Endodermal cell (in vitro differentiated cells): ENCODE data around the gene C1orf21. TPM values are rescaled to one million over a fixed set of nuclear protein-coding genes. Genes with fewer than 3 reads are reported as not detected.

ENCODE experiments used
- DNase-seq: peaks from one replicate; pipeline ENCODE4 v3.0.0-alpha.2; 2017
- H3K27ac ChIP-seq: 2 replicates; pipeline ENCODE4 v1.5.1; 2013; ENCODE audit warnings: mild to moderate bottlenecking, low read depth, low read length, moderate library complexity
- H3K27me3 ChIP-seq: 2 replicates; pipeline ENCODE4 v1.6.1; 2013; ENCODE audit warnings: mild to moderate bottlenecking, low read length, moderate library complexity; ENCODE audit not compliant: insufficient read depth, control insufficient read depth, poor library complexity, severe bottlenecking
- H3K36me3 ChIP-seq: 2 replicates; pipeline ENCODE4 v1.7.0; 2013; ENCODE audit warnings: mild to moderate bottlenecking, low read length, moderate library complexity; ENCODE audit not compliant: control insufficient read depth, insufficient read depth
- H3K4me1 ChIP-seq: one replicate; pipeline ENCODE4 v1.7.0; 2013; ENCODE audit warnings: low read length; ENCODE audit not compliant: control insufficient read depth, insufficient read depth
- H3K4me3 ChIP-seq: 2 replicates; pipeline ENCODE4 v1.5.1; 2013; ENCODE audit warnings: mild to moderate bottlenecking, low read length, moderate library complexity
- H3K9ac ChIP-seq: 2 replicates; pipeline ENCODE4 v1.6.1; 2013; ENCODE audit warnings: mild to moderate bottlenecking, low read length, moderate library complexity; ENCODE audit not compliant: poor library complexity, severe bottlenecking; ENCODE audit errors: extremely low read depth
- H3K9me3 ChIP-seq: 2 replicates; pipeline ENCODE4 v1.6.1; 2013; ENCODE audit warnings: mild to moderate bottlenecking, low read length, moderate library complexity; ENCODE audit not compliant: control insufficient read depth
- H3K27ac Mint-ChIP-seq: 2 replicates; pipeline ENCODE4 v1.8.0; 2020; ENCODE audit warnings: mixed read lengths
- H3K27me3 Mint-ChIP-seq: 2 replicates; pipeline ENCODE4 v1.8.0; 2021; ENCODE audit warnings: mild to moderate bottlenecking, mixed read lengths; ENCODE audit not compliant: insufficient read depth
- H3K36me3 Mint-ChIP-seq: 2 replicates; pipeline ENCODE4 v1.8.0; 2020; ENCODE audit warnings: low read depth, mixed read lengths
- H3K4me1 Mint-ChIP-seq: 2 replicates; pipeline ENCODE4 v1.8.0; 2020; ENCODE audit warnings: mixed read lengths
- H3K4me3 Mint-ChIP-seq: 2 replicates; pipeline ENCODE4 v1.8.0; 2020; ENCODE audit warnings: mild to moderate bottlenecking, moderate library complexity, mixed read lengths
- H3K9me3 Mint-ChIP-seq: 2 replicates; pipeline ENCODE4 v1.8.0; 2020; ENCODE audit warnings: mild to moderate bottlenecking, mixed read lengths
- WGBS, 2 experiments: methylation state at CpG; one replicate each; pipeline versions ENCODE4 v1.1.5 to v1.1.7; 2013; ENCODE audit warnings: missing lambda C conversion rate in 2 of 2, mixed read lengths in 1 of 2; ENCODE audit not compliant: insufficient coverage in 1 of 2, insufficient read length in 1 of 2; 5-methylcytosine and 5-hydroxymethylcytosine counted together
- total RNA-seq, 2 donors: library from RNA; stranded (reverse); fragmentation: NEBNext Ultra II Directional in 1 of 2; extraction: Animal tissue kit (Norgen Biotek cat#: 25700) in 1 of 2; gene quantifications; 2 replicates in 1 of 2; 3 replicates in 1 of 2; pipeline ENCODE4 v1.2.1, GENCODE V29; 2021
- TF ChIP-seq, protein P1 (sequence below): fragments of 200-600 bp; sonication (generic); conservative IDR thresholded peaks from 2 replicates; pipeline ENCODE4 v1.5.0; 2021; ENCODE audit warnings: antibody characterized with exemption, mild to moderate bottlenecking

The C1orf21 gene
- total RNA-seq, 2 donors from 2014 or later = 9.1 to 10.2 TPM

DNA sequence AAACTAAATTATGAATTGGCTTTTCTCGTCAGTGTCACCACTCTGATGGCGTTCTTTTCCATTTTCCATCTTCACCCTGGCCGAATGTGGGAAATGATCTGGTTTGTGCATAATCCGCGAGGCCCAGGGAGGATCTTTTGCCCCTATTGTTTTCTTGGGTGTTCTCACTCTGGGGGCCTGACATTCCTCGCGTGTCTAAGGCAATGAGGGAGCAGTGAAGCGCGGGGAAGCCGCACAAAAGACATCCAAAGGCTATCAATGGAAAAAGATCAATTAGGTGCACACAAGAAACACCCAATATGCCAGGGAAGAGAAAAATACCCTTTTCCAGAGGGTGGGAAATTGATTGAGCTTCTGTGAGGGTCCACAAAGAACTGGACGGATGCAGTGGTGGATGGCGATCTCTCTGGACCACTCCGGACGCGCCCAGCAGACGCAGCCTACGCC is 941 bp upstream of the C1orf21 start:
- Mint-ChIP-seq H3K4me1 (peaks cover 20% of the 10 kb centered on the region), H3K27ac (no peak overlapping the region), H3K4me3 (peak overlapping the region; percentile 68), H3K9me3 (no peaks in the 10 kb centered on the region), H3K27me3 (peaks cover 86% of the 10 kb centered on the region), H3K36me3 (no peaks in the 10 kb centered on the region)
- no peak for DNase-seq
- 17 to 56% methylated on average over 3 to 17 of the region's 17 CpGs for WGBS, 2 experiments
- H3K9me3 ChIP-seq = no peaks in the 10 kb centered on the region
- H3K4me1 ChIP-seq = no peaks in the 10 kb centered on the region
- H3K27ac ChIP-seq = peak overlapping the region; percentile 59
- TF ChIP-seq, protein P1, sequence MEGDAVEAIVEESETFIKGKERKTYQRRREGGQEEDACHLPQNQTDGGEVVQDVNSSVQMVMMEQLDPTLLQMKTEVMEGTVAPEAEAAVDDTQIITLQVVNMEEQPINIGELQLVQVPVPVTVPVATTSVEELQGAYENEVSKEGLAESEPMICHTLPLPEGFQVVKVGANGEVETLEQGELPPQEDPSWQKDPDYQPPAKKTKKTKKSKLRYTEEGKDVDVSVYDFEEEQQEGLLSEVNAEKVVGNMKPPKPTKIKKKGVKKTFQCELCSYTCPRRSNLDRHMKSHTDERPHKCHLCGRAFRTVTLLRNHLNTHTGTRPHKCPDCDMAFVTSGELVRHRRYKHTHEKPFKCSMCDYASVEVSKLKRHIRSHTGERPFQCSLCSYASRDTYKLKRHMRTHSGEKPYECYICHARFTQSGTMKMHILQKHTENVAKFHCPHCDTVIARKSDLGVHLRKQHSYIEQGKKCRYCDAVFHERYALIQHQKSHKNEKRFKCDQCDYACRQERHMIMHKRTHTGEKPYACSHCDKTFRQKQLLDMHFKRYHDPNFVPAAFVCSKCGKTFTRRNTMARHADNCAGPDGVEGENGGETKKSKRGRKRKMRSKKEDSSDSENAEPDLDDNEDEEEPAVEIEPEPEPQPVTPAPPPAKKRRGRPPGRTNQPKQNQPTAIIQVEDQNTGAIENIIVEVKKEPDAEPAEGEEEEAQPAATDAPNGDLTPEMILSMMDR = no peak
- H3K36me3 ChIP-seq = no peaks in the 10 kb centered on the region
- peak overlapping the region; percentile 89 for H3K4me3 ChIP-seq
- peaks cover 83% of the 10 kb centered on the region for H3K27me3 ChIP-seq
- peak overlapping the region; percentile 48 for H3K9ac ChIP-seq

DNA sequence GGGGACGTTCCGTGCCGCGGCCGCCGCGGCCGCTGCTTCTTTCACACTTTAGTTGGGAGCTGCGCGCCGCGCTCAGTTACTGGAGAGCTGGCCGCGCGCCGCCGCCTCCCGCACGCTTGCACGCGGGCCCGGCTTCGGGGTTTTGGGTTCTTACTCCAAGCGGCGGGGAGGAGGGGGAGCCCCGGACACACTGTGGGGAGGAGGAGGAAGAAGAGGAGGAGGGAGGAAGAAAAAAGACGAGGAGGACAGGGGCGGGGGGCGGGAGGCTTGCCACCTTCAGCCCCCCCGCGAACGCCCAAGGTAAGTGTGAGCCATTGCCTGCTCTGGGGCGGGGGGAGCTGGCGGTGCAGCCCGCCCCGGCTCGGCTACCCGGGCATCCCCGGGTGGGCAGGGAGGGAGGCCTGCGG is 243 bp downstream of the C1orf21 start:
- no peak for DNase-seq
- Histone ChIP-seq H3K4me1 (no peaks in the 10 kb centered on the region), H3K27me3 (peaks cover 74% of the 10 kb centered on the region), H3K9me3 (no peaks in the 10 kb centered on the region), H3K27ac (peak overlapping the region; percentile 37), H3K36me3 (no peaks in the 10 kb centered on the region), H3K4me3 (peak overlapping the region; percentile 89), H3K9ac (peak overlapping the region; percentile 23)
- Mint-ChIP-seq H3K9me3 (no peaks in the 10 kb centered on the region), H3K4me3 (peak overlapping the region; percentile 68), H3K36me3 (no peaks in the 10 kb centered on the region), H3K4me1 (peaks cover 20% of the 10 kb centered on the region), H3K27me3 (peaks cover 84% of the 10 kb centered on the region), H3K27ac (no peak overlapping the region)
- 0% methylated on average over 40 of the region's 40 CpGs; no CpG with 5 or more reads in 1 of the 2 experiments for whole genome bisulfite sequencing, 2 experiments
- TF ChIP-seq, protein P1 = no peak

DNA sequence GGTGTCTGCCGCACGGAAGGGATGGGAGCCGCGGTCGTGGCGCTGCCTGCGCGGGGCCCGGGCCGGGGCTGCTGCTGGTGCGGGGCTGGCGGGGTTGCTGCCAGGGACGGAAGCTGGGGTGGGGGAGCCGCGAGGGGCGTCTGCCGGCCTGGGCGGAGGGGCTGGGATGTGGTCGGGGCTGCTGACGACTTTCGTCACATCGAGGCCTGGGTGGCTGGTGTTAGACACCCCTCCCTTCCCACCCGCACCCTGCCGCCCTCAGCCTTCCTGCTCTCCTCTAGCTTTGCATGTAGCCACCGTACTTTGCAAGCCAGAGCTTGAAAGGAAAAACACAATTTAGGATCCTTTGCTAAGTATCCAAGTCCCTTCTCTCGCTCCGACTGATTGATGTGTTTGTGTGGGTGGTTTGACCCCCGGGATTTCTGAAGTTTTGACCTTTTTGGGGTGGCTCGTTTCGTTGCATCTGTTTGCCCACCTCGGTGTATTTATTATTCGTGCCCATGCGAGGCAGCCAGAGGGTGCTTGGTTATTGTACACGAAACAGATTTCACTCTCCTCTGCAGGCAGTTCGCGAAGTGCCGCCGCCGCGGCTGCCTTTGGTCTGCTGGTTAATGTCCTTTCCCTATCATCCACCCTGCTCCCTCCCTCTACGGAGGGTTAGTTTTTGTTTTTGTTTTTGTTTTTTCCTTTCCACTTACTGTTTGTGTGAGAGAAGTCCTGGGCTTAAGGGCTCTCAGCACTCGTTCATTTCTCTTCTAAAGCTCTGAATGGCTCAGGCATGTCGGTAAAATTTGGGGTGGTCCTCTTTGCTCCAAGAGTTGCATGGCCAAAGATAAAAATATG is 868 bp downstream of the C1orf21 start:
- Mint-ChIP-seq H3K27ac (no peak overlapping the region), H3K4me1 (peaks cover 20% of the 10 kb centered on the region), H3K36me3 (no peaks in the 10 kb centered on the region), H3K4me3 (peak overlapping the region; percentile 68), H3K27me3 (peaks cover 83% of the 10 kb centered on the region), H3K9me3 (no peaks in the 10 kb centered on the region)
- peaks cover 68% of the 10 kb centered on the region for H3K27me3 ChIP-seq
- peak overlapping the region; percentile 89 for H3K4me3 ChIP-seq
- H3K9me3 ChIP-seq = no peaks in the 10 kb centered on the region
- H3K36me3 ChIP-seq = no peaks in the 10 kb centered on the region
- no peak overlapping the region for H3K27ac ChIP-seq
- H3K9ac ChIP-seq = peak overlapping the region; percentile 35
- DNase-seq = peak; percentile 82
- 0% methylated on average over 11 to 42 of the region's 43 CpGs for whole genome bisulfite sequencing, 2 experiments
- no peaks in the 10 kb centered on the region for H3K4me1 ChIP-seq
- TF ChIP-seq, protein P1 = no peak
